Left renal pelvis (tissue), 4 donors: ENCODE measurements around the gene HIVEP3. TPM values are rescaled to one million over a fixed set of nuclear protein-coding genes. Genes with fewer than 3 reads are reported as not detected.

Experiments
- DNase-seq, 4 donors: peaks; one replicate each; pipeline ENCODE4 v3.0.0-alpha.2; 2013; ENCODE audit warnings: low read depth in 4 of 4, low spot score in 3 of 4
- polyA plus RNA-seq, 4 donors: library from polyadenylated mRNA; unstranded; fragments of 120-200 nt; gene quantifications; one replicate each; pipeline ENCODE4 v1.2.1, GENCODE V29; 2013; ENCODE audit not compliant: insufficient read length in 4 of 4

The HIVEP3 gene
- polyA plus RNA-seq, 4 donors: 3.5 to 7.0 (median 4.2) TPM

- DNase-seq: no peak
These were observed 308.4 kb downstream of the HIVEP3 start for GRCh38 chr1:41610361-41610760.

- no peak for DNase-seq
These were observed 309.4 kb downstream of the HIVEP3 start for GRCh38 chr1:41609166-41609883.

- no peak for DNase-seq
These were observed 310.5 kb downstream of the HIVEP3 start for GRCh38 chr1:41608211-41608610.

GRCh38 chr1:41607808-41608207 lies 310.9 kb downstream of the HIVEP3 start:
- no peak for DNase-seq

- DNase-seq: no peak
These were observed 318.8 kb downstream of the HIVEP3 start for GRCh38 chr1:41599912-41600311.

GRCh38 chr1:41598325-41598724 lies 320.4 kb downstream of the HIVEP3 start:
- no peak for DNase-seq

GRCh38 chr1:41592451-41593125 lies 326.1 kb downstream of the HIVEP3 start:
- DNase-seq: no peak

GRCh38 chr1:41591891-41592290 lies 326.8 kb downstream of the HIVEP3 start:
- DNase-seq: no peak

GRCh38 chr1:41590331-41590730 lies 328.4 kb downstream of the HIVEP3 start:
- DNase-seq: no peak

- no peak for DNase-seq
These were observed 329.3 kb downstream of the HIVEP3 start for GRCh38 chr1:41589395-41589794.

GRCh38 chr1:41588334-41588875 lies 330.3 kb downstream of the HIVEP3 start:
- DNase-seq: no peak

- DNase-seq: no peak
These were observed 330.9 kb downstream of the HIVEP3 start for GRCh38 chr1:41587791-41588190.

GRCh38 chr1:41586230-41586629 lies 332.5 kb downstream of the HIVEP3 start:
- DNase-seq: no peak

GRCh38 chr1:41583658-41584547 lies 334.8 kb downstream of the HIVEP3 start:
- no peak for DNase-seq

GRCh38 chr1:41582851-41583657 lies 335.7 kb downstream of the HIVEP3 start:
- no peak for DNase-seq

- DNase-seq: no peak
These were observed 336.4 kb downstream of the HIVEP3 start for GRCh38 chr1:41582351-41582750.

GRCh38 chr1:41582004-41582325 lies 336.8 kb downstream of the HIVEP3 start:
- DNase-seq: no peak

GRCh38 chr1:41581216-41582003 lies 337.3 kb downstream of the HIVEP3 start:
- DNase-seq: no peak

GRCh38 chr1:41580520-41581172 lies 338.1 kb downstream of the HIVEP3 start:
- no peak for DNase-seq
